DMS53 (cell line): ENCODE data around the gene PSMB5.
"Not testable (repeated sequence)": the region's sequence is repeated elsewhere in the genome, so short reads cannot be mapped to it uniquely, and the experiment has no call there.

Experiments used
- DNase-seq: peaks from one replicate; lab custom pipeline; 2025; lab: John Stamatoyannopoulos, UW

The PSMB5 gene

GRCh38 chr14:23013749-23014054 lies 21.0 kb downstream of the PSMB5 start:
- not testable (repeated sequence) for DNase-seq

- no peak for DNase-seq
Observed at GRCh38 chr14:23013054-23013748, 21.5 kb downstream of the PSMB5 start.

- DNase-seq = peak; percentile 82
Observed at GRCh38 chr14:23009939-23010726, 24.6 kb downstream of the PSMB5 start, which contains the start of gene C14orf93. Gene C14orf93, minus strand, starts transcription at chr14:23010143. Its CDS starts 11,120 bp downstream, at chr14:22999023.

- DNase-seq = no peak
Observed at GRCh38 chr14:23009483-23009938, 25.2 kb downstream of the PSMB5 start.

- no peak for DNase-seq
Observed at GRCh38 chr14:23008831-23009230, 25.9 kb downstream of the PSMB5 start.

- peak; percentile 97 for DNase-seq
Observed at GRCh38 chr14:23006544-23007419, 27.9 kb downstream of the PSMB5 start.

GRCh38 chr14:23006188-23006534 lies 28.5 kb downstream of the PSMB5 start:
- DNase-seq = peak; percentile 30

GRCh38 chr14:23005451-23006187 lies 29.1 kb downstream of the PSMB5 start:
- DNase-seq = no peak

GRCh38 chr14:23004274-23004673 lies 30.4 kb downstream of the PSMB5 start:
- not testable (repeated sequence) for DNase-seq

GRCh38 chr14:23002592-23002991 lies 32.1 kb downstream of the PSMB5 start:
- DNase-seq = no peak

- DNase-seq = no peak
Observed at GRCh38 chr14:23000860-23001259, 33.8 kb downstream of the PSMB5 start.

- DNase-seq = no peak
Observed at GRCh38 chr14:22998329-22999012, 36.2 kb downstream of the PSMB5 start.

GRCh38 chr14:22997676-22998323 lies 36.9 kb downstream of the PSMB5 start:
- DNase-seq = no peak

- no peak for DNase-seq
Observed at GRCh38 chr14:22996768-22997654, 37.7 kb downstream of the PSMB5 start.

- no peak for DNase-seq
Observed at GRCh38 chr14:22995889-22996625, 38.6 kb downstream of the PSMB5 start.

GRCh38 chr14:22994762-22995275 lies 39.9 kb downstream of the PSMB5 start:
- DNase-seq = no peak

- no peak for DNase-seq
Observed at GRCh38 chr14:22993517-22993916, 41.2 kb downstream of the PSMB5 start.

GRCh38 chr14:22991852-22992251 lies 42.8 kb downstream of the PSMB5 start:
- no peak for DNase-seq

- DNase-seq = no peak
Observed at GRCh38 chr14:22987291-22987690, 47.4 kb downstream of the PSMB5 start.
